ENCODE data around the gene SSH2. TPM values are rescaled to one million over a fixed set of nuclear protein-coding genes. Genes with fewer than 3 reads are reported as not detected.
A peak's percentile ranks its signal among the peaks of the same experiment; 100 is the strongest.

SSH2 gene
- total RNA-seq, 2 experiments from 2014 or later: 39.4 to 73.9 TPM

GRCh38 chr17:29579866-29580771 lies 349.9 kb downstream of the SSH2 start:
- Histone ChIP-seq H3K4me3 (ENCODE audit: low read depth, low read length, poor library complexity, severe bottlenecking) (no peak overlapping the region), H3K36me3 (ENCODE audit: insufficient read depth, low read length) (peaks cover 69% of the 10 kb centered on the region), H3K27ac (ENCODE audit: low read depth, low read length, poor library complexity, severe bottlenecking) (no peak overlapping the region), H2AFZ (ENCODE audit: low read length) (no peak overlapping the region), H3K79me2 (ENCODE audit: insufficient read depth, low read depth, low read length) (peaks cover 12% of the 10 kb centered on the region; the same call in 1 of the 2 replicates), H3K9me3 (ENCODE audit: low read length) (no peaks in the 10 kb centered on the region), H3K9me2 (ENCODE audit: insufficient read depth, low read length) (no peaks in the 10 kb centered on the region), H3K4me1 (ENCODE audit: insufficient read depth, low read length, poor library complexity, severe bottlenecking) (peaks cover 28% of the 10 kb centered on the region), H3K4me2 (ENCODE audit: low read length) (no peak overlapping the region), H4K20me1 (ENCODE audit: insufficient read depth, low read length) (no peaks in the 10 kb centered on the region)
- peak; percentile 89 for DNase-seq (ENCODE audit: low spot score)
- intact Hi-C loops (cut with micrococcal nuclease; ENCODE audit: unreplicated experiment): loop anchor here (1.0 to 5.0 kb wide), 2 partner anchors 11 to 37 kb away; no protein-coding TSS in a partner anchor
- no TSS peak for BruUV-seq (replicated peaks)
- POLR2A ChIA-PET: interaction anchor here (0.6 to 2.1 kb wide), 3 partner anchors 8 to 122 kb away, joined by 3 to 5 read pairs (median 4); partner anchors contain the start of gene ANKRD13B
- TF ChIP-seq EZH2phosphoT487 (IDR thresholded peaks at IDR 0.05; ENCODE audit: borderline replicate concordance, low read depth, low read length) (no peak), CTCF (conservative IDR thresholded peaks at IDR 0.05; ENCODE audit: low read length) (peak; percentile 88)
- CTCF ChIA-PET (ENCODE audit: unreplicated experiment): interaction anchor here (0.6 to 1.6 kb wide), 3 partner anchors 12 to 431 kb away, joined by 3 to 4 read pairs (median 3); no protein-coding TSS in a partner anchor

- Histone ChIP-seq H3K9me3 (ENCODE audit: low read length) (no peaks in the 10 kb centered on the region), H3K4me3 (ENCODE audit: low read depth, low read length, poor library complexity, severe bottlenecking) (no peak overlapping the region), H2AFZ (ENCODE audit: low read length) (no peak overlapping the region), H3K4me2 (ENCODE audit: low read length) (no peak overlapping the region), H4K20me1 (ENCODE audit: insufficient read depth, low read length) (no peaks in the 10 kb centered on the region), H3K36me3 (ENCODE audit: insufficient read depth, low read length) (peaks cover 82% of the 10 kb centered on the region), H3K27ac (ENCODE audit: low read depth, low read length, poor library complexity, severe bottlenecking) (no peak overlapping the region), H3K9me2 (ENCODE audit: insufficient read depth, low read length) (no peaks in the 10 kb centered on the region), H3K4me1 (ENCODE audit: insufficient read depth, low read length, poor library complexity, severe bottlenecking) (peaks cover 19% of the 10 kb centered on the region), H3K79me2 (ENCODE audit: insufficient read depth, low read depth, low read length) (peaks cover under 1% of the 10 kb centered on the region; the same call in 1 of the 2 replicates)
- BruUV-seq (replicated peaks): no TSS peak
- intact Hi-C loops (cut with micrococcal nuclease; ENCODE audit: unreplicated experiment): no loop called here
- no peak for DNase-seq (ENCODE audit: low spot score)
- POLR2A ChIA-PET: interaction anchor here (0.5 to 2.1 kb wide), 2 partner anchors 9 to 55 kb away, joined by 3 to 4 read pairs; no protein-coding TSS in a partner anchor
- CTCF ChIA-PET (ENCODE audit: unreplicated experiment): interaction anchor here (0.6 kb wide), 2 partner anchors 10 to 430 kb away, joined by 3 read pairs; no protein-coding TSS in a partner anchor
- TF ChIP-seq EZH2phosphoT487 (IDR thresholded peaks at IDR 0.05; ENCODE audit: borderline replicate concordance, low read depth, low read length): no peak
- TF ChIP-seq CTCF (conservative IDR thresholded peaks at IDR 0.05; ENCODE audit: low read length): no peak
Measured at GRCh38 chr17:29578626-29579485, 351.2 kb downstream of the SSH2 start.

Measured in OCI-LY7 (cell line).